GM20000 (cell line): ENCODE data around the gene DNPEP.

Experiments
- DNase-seq: peaks from one replicate; pipeline ENCODE4 v3.0.0; 2012; ENCODE audit warnings: low spot score
- TF ChIP-seq, protein P1 (sequence below): IDR thresholded peaks from 2 replicates; pipeline ENCODE4 v1.5.1; 2012; ENCODE audit warnings: mild to moderate bottlenecking, control low read depth; ENCODE audit errors: extremely low read depth, missing control alignments

Gene DNPEP

DNA sequence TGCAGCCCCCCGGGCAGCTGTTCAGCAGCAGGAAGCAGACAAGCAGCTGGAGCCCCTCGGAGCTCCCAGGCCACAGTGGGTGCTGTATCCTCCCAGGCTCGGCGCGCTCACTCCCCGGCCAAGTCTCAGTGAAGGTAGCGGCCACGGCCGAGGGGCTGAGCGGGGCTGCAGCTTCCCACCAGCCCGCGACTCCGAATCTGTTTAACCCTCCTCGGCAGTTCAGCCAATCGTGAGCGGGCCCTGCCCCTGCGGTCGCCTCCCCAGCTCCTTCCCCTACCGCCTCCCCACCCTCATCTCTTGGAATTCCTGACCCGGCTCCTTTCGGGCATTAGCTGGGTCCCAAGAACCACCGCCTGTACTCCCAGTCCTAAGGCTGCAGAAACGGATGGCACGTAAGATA lies 55.2 kb downstream of the DNPEP start, which contains the start of gene RESP18:
TSS of gene RESP18 (minus strand) at position 203 of the 400 bp plus-strand sequence.
- no peak for DNase-seq
- TF ChIP-seq, protein P1, sequence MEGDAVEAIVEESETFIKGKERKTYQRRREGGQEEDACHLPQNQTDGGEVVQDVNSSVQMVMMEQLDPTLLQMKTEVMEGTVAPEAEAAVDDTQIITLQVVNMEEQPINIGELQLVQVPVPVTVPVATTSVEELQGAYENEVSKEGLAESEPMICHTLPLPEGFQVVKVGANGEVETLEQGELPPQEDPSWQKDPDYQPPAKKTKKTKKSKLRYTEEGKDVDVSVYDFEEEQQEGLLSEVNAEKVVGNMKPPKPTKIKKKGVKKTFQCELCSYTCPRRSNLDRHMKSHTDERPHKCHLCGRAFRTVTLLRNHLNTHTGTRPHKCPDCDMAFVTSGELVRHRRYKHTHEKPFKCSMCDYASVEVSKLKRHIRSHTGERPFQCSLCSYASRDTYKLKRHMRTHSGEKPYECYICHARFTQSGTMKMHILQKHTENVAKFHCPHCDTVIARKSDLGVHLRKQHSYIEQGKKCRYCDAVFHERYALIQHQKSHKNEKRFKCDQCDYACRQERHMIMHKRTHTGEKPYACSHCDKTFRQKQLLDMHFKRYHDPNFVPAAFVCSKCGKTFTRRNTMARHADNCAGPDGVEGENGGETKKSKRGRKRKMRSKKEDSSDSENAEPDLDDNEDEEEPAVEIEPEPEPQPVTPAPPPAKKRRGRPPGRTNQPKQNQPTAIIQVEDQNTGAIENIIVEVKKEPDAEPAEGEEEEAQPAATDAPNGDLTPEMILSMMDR = no peak

DNA sequence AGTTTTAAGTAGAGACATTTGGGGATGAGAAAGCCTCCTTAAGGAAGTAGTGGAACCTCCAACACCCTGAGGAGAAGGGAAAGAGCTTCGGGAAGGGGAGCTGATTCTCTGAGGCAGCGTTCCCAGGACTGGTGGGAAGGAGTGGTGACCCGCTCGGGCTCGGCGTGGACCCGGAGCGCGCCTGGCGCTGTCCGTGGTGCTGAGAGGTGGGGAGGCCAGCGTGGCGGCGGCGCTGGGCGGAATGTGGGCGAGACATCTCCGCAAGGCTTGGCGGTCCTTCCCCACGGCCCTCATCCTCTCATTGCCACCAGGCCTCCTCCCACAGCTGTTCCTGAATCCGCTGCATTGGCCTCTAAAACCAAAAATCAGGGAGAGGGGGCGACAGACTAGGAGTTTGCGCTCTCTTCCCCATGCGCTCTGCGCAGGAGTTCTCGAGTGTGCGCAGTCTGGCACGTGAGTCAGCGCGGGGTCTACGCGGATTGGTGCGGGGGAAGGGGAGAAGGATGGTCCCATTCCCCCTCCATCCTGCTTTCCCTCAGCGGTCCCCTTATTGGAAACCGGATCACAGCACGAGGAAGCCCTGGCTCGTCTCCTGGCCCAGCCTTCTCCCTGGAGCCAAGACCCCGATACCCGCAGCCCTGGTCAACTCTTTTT lies 56.0 kb downstream of the DNPEP start:
- no peak for DNase-seq
- TF ChIP-seq, protein P1 = no peak

DNA sequence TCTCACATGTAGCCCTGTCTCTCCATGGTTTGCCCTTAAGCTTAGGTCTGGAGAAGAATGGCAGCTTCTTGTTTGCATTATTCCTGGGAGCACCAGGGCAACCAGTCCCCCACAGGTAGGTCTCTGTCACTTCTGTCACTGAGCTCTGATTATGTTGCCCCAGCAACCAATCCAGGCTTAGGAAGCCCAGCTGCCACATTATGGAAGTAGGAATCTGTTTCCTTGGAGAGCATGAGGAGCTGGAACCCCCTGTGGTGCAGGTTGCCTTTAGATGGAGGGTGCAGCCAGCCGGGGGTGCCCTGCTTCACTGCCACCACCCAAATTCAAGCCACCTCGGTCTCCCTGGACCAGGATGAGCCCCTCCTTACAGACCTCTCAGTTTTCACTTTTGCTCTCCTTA lies 60.0 kb downstream of the DNPEP start:
- TF ChIP-seq, protein P1 = no peak
- no peak for DNase-seq

DNA sequence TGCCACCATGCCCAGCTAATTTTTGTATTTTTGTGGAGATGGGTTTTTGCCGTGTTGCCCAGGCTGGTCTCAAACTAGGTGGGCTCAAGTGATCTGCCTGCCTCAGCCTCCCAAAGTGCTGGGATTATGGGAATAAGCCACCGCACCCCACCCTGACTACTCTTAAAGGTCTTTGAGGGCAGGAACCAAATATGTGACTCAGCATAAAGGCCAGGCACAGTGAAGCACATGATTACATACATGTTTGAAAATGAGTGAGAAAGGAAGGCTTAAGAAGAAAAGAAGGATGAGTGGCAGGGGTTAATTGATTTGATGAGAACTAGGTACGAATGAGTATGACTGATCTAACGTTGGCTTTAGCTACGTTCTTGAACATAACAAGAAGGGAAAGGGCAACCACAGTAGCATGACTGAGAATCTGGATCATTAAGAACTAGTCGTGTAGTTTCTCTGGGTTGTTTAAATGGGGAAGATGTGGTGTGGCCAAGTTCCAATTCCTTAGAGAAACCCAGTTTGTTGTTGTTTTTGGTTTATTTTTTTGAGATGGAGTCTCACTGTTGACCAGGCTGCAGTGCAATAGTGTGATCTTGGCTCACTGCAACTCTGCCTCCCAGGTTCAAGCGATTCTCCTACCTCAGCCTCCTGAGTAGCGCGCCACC lies 61.9 kb downstream of the DNPEP start:
- no peak for DNase-seq
- TF ChIP-seq, protein P1 = no peak

DNA sequence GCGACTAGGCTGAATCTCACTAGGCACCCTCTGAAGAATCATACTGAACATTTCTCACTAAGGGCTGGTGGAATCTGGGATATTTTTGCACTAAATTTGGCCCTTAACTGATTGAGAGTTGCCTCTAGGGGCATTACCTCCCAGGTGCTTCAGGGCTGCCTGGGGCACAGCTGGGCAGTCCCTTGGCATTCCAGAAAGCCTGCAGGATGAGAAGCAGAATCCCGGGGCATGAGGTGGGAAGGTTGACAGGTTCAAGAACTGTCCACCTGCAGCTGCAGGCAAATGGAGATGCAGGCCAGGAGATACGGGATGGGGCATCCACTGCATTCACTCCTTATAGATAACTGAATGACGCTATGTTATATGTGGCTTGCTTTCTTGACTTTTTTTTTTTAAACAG lies 62.6 kb downstream of the DNPEP start:
- TF ChIP-seq, protein P1 = no peak
- no peak for DNase-seq

DNA sequence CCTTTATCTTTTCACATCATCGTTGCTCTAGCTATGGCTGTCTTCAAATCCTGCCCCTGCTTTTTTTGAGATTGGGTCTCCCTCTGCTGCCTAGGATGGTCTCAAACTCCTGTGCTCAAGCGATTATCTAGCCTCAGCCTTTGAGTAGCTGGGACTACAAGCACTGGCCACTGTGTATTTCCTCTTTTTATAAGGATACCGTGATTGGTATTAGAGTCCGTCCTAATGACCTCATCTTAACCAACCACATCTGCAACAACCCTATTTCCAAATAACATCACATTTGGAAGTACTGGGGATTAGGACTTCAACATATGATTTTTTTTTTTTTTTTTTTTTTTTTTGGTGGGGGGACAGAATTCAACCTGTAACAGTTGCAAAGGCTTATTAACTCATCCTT lies 64.3 kb downstream of the DNPEP start:
- DNase-seq = no peak
- TF ChIP-seq, protein P1 = no peak
